GM18526 (cell line): ENCODE measurements around the gene RDH11.
A peak's percentile ranks its signal among the peaks of the same experiment; 100 is the strongest.
"Not testable (repeated sequence)": the region's sequence is repeated elsewhere in the genome, so short reads cannot be mapped to it uniquely, and the experiment has no call there.

Experiments used
- POLR2A ChIP-seq: IDR thresholded peaks from 3 replicates; pipeline ENCODE4 v1.6.1; 2011; ENCODE audit not compliant: insufficient read length; ENCODE audit errors: extremely low read depth

The RDH11 gene

DNA sequence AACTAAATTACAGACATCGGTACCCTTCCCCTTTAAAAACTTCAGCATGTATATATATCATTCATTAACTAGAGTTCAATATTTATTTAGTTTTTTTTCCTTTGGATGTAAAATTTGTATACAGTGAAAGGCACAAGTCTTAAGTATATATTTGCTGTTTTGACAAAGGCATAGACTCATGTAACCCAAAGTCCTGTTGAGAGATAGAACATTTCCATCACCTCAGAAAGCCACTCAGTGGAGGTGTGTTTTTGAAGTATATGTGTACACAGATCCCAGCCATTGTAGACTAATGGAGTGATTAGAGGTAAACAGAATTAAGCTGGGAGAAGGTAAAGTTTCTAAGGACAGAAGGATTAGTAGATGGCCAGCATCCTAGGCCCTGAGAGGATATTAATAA is 21.5 kb upstream of the RDH11 start:
- no peak for TF ChIP-seq POLR2A

DNA sequence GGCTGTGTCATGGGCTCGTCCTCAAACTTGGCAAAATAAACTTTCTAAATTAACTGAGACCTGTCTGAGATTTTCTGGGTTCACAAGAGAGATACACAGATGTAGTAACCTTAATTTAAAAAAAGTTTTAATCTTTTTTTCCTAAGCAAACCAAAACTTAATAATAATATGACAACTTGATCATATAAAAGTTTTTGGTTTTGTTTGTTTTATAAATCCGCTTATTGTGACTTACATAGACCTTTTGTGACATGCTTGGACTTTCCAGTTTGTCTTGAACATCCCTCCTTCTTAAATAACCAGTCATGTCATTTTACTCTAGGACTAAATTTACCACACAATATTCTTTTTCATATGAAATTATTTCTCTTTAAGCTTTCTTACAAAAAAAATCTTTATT is 14.6 kb upstream of the RDH11 start:
- no peak for TF ChIP-seq POLR2A

DNA sequence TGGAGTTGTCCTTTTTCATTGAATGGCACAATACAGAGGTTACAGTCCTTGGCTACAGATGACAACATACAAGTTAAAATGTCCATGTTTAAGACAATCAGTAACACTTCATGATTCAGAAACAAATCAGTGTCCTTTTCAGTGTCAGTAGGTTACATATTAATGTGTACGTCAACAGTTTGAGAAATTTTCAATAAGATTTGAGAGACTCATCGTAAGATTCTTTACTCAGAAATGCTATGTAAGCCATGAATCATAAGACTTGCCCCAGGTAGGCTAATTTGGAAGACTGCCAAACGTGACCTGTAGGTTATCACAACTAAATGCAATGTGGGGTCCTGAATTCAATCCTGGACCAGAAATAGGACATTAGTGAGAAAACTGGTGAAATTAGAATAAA is 9.6 kb upstream of the RDH11 start:
- TF ChIP-seq POLR2A, result no peak

DNA sequence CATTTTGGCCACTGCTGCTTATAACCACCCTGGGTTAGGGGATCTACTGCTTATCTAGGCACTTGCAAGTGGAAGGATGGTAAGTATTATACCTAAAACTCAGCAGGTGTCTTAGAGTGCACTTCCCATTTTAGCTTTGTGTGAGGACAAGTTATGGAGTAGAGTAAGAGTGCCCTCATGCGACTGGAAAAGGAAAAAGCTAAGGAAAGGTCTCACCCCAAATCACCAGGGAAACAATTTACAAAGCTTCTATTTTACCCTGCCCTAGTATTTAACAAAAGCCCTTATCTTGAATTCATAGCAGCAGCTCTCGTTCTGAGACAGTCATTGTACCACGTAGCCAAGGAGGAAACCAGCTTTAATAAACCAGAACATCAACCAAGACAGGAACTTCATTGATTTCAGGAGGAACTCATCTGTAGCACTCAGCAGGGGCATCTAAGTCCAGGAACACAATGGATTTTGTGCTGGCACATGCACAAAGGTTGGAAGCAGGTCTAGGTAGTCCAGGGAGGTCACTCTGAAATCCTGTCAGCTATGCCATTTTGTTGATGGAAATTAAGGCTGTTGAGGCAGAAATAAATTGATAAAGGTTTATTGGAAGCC is 9.0 kb upstream of the RDH11 start:
- no peak for TF ChIP-seq POLR2A

DNA sequence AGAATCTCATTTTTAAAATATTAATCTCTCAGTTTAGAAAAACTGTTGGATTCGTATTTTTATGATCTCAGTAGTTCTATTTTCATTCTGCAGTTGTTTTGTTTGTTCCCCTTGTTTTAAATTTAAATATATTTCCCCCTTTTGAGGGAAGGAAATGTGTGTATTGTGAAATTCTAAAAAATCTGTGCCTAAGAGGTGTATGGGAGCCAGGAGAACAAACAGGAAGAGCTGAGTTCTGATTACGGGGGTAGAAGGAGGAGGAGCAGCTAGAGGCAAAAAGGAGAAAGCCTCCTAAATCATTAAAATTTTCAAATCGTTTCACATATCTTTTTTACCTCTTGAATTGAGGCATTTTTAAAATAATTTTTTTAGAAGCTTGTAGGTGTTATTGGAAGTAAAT is 8.4 kb upstream of the RDH11 start:
- TF ChIP-seq POLR2A, result no peak

DNA sequence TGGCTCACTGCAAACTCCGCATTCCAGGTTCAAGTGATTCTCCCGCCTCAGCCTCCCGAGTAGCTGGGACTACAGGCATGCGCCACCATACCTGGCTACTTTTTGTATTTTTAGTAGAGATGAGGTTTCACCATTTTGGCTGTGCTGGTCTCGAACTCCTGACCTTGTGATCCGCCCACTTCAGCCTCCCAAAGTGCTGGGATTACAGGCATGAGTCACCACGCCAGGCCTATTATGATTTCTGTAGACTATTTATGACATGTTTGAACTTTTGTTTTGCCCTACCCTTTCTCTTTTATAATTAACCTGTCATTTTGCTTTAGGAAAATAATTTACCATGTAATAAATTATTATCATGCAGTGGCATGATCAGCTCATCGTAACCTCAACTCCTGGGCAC is 5.9 kb upstream of the RDH11 start, which contains the start of gene RDH12:
TSS of gene RDH12 (plus strand) at position 395 of the 400 bp plus-strand sequence. CDS start 20,757 bp downstream, outside the sequence.
- TF ChIP-seq POLR2A, result not testable (repeated sequence)

DNA sequence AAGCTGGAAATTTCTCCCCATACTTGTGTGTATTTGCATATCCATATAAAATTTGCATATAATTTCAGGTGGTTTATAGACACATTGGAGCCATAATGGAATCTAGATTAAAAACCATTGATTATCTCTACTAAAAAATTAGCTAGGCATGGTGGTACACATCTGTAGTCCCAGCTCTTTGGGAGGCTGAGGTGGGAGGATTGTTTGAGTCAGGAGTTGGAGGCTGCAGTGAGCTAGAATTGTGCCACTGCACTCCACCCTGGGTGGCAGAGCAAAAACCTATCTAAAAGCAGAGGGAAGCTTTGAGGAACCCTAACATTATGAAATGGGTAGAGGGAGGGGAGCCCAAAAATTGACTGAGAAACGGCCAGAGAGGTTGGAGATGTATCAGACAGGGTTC is 2.6 kb upstream of the RDH11 start:
- no peak for TF ChIP-seq POLR2A

DNA sequence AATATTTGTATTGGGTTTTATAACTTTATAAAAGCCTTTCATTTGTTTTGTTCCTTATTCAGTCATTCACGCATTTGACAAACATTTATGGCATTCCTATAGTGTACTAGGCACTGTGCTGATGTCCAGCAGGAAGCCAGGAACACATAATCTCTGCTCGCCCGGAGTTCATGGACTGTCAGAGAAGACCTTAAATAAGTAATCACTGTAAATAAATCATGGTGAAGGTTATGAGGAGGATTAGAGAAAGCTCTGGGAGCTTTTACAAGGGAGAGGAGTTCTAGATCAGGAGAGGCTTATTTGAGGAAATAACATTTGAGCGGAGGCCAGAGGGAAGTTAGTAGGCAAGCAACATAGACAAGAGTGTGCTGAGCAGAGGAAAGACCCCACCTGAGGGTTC is 1.4 kb upstream of the RDH11 start:
- no peak for TF ChIP-seq POLR2A

DNA sequence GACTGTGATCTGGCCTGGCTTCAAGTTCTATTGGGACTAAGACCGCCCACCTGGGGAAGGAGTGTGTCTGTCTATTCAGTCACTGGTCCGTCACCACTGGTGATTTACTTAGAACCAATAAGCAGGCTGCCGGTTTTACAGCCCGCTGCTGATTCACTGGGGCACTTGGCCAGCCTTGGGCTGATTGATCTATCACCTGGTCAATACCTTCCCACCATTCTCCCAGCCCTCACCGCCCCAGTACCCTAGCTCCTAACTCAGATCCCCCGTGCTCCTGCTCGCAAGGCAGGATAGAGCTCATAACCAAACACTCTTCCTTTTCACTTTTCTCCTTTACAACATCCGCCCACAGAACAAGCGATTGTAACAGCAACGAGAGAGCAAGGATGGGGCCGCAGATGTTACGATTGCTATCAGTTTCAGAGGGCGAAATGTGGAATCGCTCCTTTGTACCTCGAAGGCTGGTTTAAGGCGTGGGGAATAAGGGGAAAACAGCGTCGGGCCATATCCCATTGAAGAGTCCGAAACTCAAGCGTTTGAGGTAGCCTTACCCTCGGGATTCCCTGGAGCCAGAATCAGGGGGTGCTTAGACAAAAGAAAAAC is 672 bp downstream of the RDH11 start:
- peak; percentile 60 for TF ChIP-seq POLR2A

DNA sequence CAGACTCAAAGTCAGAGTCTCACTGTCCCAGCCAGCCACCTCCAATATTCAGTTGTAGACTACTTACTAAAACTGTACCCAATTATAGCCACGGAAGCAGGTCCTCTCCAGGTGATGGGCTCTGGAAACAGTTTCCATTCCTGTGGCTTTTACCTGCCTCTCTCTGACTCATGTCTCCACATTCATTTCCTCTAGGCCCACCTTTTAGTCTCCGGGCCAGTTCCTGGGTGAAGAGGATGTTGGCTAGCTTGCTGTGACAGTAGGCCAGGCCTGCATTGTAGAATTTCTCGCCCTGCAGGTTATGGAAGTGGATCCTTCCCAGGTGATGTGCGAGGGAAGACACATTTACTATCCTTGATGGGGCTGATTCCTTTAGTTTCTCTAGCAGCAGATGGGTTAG is 5.6 kb downstream of the RDH11 start:
- TF ChIP-seq POLR2A, result no peak

DNA sequence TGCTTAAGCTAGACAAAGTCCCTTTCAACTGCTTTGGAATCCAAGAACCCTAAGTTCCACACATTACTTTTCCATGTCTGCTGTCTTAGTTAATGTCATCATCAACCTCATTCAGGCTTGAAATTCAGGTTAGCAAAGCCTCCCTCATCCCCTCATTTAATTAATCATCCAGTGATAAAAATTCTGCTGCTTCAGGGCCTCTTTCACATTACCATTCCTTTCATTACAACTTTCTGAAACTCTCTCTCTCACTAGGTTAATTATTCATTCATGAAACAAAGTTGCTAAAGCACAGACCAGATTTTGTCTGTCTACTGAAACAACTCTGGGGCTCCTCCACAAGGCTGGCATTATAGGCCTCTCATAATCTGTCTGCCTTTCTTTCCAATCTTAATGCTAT is 11.7 kb downstream of the RDH11 start:
- TF ChIP-seq POLR2A, result no peak

DNA sequence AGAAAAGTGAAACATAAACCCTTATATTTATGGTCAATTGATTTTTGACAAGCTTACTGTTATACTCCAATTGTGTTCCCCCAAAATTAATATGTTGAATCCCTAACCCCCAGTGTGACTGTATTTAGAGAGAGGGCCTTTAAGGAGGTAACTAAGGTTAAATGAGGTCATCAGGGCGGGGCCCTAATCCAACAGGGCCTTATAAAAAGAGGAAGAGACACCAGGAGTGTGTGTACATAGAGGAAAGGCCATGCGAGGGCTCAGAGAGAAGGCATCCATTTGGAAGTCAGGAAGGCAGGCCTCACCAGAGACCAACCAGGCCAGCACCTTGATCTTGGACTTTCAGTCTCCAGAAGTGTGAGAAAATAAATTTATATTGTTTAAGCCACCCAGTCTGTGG is 14.6 kb downstream of the RDH11 start:
- TF ChIP-seq POLR2A, result no peak

DNA sequence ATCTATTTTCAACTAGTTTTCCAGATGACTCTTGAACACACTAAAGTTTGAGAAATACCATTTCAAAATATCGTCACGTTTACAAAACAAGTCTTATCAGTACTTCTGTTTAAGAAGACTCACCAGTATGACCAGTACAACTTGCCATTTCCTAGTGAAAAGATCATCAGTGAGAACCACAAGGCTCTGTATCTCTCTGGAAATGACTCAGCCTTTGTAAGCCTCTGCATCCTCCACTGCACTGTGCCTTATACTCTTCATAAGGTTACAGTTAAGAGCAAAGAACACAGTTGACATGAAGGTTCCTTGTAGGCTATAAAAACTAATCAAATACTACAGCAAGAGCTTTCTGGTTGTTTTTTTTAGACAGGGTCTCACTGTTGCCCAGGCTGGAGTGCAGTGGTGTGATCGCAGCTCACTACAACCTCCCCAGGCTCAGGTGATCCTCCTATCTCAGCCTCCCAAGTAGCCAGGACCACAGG is 15.4 kb downstream of the RDH11 start:
- no peak for TF ChIP-seq POLR2A

DNA sequence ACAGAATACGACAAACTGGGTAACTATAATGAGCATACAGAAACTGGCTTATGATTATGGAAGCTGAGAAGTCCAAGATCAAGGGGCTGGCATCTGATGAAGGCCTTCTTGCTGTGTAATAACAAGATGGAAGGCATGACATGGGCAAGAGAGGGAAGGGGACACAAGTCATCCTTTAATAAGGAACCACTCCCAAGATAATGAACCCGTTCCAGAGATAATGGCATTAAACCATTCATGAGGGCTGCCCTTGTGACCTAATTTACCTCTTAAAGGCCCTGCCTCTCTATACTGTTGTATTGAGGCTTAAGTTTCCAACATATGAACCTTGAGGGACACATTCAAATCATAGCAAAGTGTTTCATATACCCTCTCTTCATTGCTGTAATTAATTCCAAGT is 16.6 kb downstream of the RDH11 start:
- TF ChIP-seq POLR2A, result no peak

DNA sequence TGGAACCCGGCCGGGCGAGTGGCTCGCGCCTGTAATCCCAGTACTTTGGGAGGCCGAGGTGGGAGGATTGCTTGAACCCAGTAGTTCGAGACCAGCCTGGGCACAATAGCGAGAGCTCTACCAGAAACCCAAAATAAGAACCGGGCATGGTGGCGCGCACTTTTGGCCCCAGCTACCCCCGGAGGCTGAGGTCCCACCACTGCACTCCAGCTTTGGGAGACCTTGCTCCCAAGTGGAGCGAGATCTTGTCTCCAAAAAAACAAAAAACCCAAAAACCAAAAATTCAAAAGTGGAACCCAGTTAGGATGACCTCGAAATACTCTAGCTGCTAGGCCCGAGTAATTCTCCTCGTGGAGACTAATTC is 20.4 kb downstream of the RDH11 start:
- no peak for TF ChIP-seq POLR2A

DNA sequence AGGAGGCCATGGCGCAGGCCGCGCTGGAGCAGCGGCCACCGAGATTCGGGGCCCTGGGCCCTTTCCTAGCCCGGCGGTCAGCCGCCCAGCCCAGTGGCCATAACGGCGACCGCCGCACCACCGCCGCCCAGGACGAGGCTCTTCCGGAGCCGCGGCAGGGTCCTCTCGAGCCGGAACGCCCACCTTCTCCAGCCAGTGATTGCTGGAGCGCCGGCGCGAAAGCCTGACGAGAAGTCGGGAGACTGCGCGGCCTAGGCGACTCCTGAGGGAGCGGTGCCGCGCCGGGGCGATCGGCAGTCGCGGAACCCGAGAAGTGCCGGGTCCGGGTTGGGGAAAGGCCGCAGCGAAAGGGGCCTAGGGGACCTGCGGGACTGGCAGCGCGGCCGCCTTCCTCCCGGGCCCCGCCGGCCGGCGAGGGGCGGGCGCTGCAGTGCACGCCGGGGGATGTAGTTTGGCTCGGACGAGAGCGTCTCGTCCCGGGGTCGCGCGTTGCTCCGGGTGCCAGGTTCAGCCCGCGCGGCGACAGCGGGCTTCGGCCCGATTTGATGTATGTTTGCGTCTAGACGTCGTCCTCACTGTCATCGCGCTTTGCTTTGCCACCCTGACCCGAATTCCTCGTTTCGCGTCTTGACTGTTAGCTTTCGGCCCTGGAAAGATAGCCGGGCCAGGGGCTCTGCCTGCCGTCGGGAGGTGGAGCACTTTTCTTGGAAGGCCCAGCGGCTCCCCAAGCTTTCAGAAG is 20.9 kb downstream of the RDH11 start, which contains the start of gene VTI1B:
TSS of gene VTI1B (minus strand) at position 153 of the 739 bp plus-strand sequence. CDS start at position 10, 143 bp downstream.
- TF ChIP-seq POLR2A, result peak; percentile 60
